HUES48 (cell line): ENCODE data around the gene INPP5A.

ENCODE experiments used
- H3K27ac ChIP-seq: one replicate; pipeline ENCODE4 v1.7.0; 2013; ENCODE audit warnings: low read depth, low read length, inconsistent platforms
- H3K27me3 ChIP-seq: 2 replicates; pipeline ENCODE4 v1.6.1; 2013; ENCODE audit warnings: mild to moderate bottlenecking, low read length; ENCODE audit not compliant: control insufficient read depth, insufficient read depth
- H3K36me3 ChIP-seq: 2 replicates; pipeline ENCODE4 v1.6.1; 2013; ENCODE audit warnings: low read length; ENCODE audit not compliant: control insufficient read depth, insufficient read depth
- H3K4me1 ChIP-seq: 2 replicates; pipeline ENCODE4 v1.6.1; 2013; ENCODE audit warnings: mild to moderate bottlenecking, low read length; ENCODE audit not compliant: control insufficient read depth, insufficient read depth
- H3K4me3 ChIP-seq: 2 replicates; pipeline ENCODE4 v1.5.1; 2013; ENCODE audit warnings: mild to moderate bottlenecking, low read depth, low read length
- H3K9ac ChIP-seq: 2 replicates; pipeline ENCODE4 v1.6.1; 2013; ENCODE audit warnings: mild to moderate bottlenecking, low read depth, low read length, moderate library complexity
- H3K9me3 ChIP-seq: 2 replicates; pipeline ENCODE4 v1.6.1; 2013; ENCODE audit warnings: low read length; ENCODE audit not compliant: control insufficient read depth, insufficient read depth

The INPP5A gene

DNA sequence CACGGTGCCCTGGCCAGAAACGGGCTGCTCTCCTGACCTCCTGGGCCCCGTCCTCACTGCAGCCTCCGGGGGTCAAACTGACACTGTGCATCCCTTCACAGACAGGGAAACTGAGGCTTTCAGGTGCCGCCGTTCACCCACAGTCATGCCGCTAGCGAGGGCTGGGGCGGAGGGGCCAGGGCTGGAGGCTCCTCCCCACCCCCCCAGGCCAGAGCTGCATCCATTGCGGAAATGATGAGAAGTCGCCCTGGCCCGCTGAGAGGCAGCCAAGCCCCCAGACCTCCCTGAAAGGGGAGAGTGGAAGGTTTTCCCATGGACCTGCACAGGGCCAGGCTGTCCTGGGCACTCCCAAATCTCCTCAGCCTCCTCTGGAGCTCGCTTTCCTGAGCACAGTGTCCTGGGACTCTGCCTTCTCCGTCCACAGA, 16.5 kb upstream of the INPP5A start:
- peaks cover 30% of the 10 kb centered on the region for H3K4me1 ChIP-seq
- no peaks in the 10 kb centered on the region for H3K36me3 ChIP-seq
- no peaks in the 10 kb centered on the region for H3K9me3 ChIP-seq
- H3K27me3 ChIP-seq, result peaks cover 22% of the 10 kb centered on the region
- H3K9ac ChIP-seq, result no peak overlapping the region
- H3K4me3 ChIP-seq, result no peak overlapping the region
- no peak overlapping the region for H3K27ac ChIP-seq

DNA sequence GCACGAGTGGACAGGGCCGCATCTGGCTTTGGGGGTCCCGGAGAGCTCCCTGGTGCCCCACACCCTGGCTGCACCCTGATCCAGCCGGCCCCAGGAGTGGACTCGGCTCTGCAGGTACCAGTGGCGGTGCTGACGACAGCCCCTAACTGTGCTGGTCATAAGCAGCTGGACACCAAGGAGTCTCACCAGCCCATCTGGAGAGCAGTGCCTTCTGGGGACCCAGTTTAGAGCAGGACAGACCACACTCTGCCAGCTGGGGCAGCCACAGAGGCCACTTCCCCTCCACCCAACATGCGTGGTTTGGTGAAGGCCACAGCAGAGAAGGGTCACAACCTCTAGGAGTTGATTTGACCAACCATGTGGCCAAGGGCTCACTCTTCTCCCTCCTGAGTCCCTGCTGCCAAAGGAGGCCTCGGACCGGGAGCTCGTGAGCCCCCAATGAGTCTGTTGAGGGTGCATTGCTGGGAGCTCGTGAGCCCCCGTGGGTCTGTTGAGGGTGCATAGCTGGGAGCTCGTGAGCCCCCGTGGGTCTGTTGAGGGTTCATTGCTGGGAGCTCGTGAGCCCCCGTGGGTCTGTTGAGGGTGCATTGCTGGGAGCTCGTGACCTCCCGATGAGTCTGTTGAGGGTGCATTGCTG, 16.0 kb upstream of the INPP5A start:
- Histone ChIP-seq H3K36me3 (no peaks in the 10 kb centered on the region), H3K4me1 (peaks cover 27% of the 10 kb centered on the region), H3K27ac (no peak overlapping the region), H3K4me3 (no peak overlapping the region), H3K27me3 (peaks cover 19% of the 10 kb centered on the region), H3K9ac (no peak overlapping the region), H3K9me3 (no peaks in the 10 kb centered on the region)

DNA sequence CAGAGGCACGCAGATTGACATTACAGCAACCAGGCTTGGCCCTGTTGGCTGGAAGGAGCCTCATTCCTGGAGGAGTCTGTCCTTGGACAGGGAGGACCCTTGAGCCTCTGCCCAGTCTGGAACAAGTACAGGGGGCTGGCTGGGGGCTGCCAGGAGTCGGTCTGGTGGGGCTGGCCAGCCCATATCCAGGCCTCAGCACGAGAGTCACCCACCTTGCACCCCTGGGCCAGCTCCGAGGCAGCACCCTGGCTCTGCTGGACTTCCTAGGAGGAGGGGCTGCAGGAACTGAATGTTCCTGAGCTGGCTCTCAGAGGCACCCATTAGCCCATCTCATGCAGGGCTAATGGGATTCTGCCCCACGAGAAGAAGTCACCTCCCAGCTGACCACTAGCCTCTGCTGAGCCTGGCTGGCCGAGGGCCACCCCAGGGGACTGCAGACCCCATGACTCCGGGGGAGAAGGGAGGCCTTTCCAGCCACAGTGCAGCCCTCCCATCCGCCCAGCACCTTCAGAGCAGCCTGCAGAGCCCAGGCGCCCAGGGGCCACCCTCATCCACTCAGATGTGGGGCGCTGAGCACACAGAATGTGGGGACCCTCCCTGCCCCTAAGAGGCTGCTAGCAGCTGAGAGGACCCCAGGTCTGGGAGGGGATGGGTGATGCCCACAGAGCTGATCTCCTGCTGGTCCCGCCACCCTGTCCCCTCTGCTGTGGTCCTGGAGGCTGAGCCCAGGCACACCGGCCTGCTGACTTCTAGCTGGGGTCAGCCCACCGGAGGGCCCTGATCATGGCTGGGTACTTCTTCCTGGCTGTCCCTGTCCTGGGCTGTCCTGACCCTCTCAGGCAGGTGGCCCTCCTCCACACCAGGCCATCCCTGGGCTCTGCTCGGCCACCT, 14.8 kb upstream of the INPP5A start:
- Histone ChIP-seq H3K4me3 (no peak overlapping the region), H3K36me3 (no peaks in the 10 kb centered on the region), H3K27ac (no peak overlapping the region), H3K27me3 (peaks cover 15% of the 10 kb centered on the region), H3K9ac (no peak overlapping the region), H3K9me3 (no peaks in the 10 kb centered on the region), H3K4me1 (peaks cover 16% of the 10 kb centered on the region)

DNA sequence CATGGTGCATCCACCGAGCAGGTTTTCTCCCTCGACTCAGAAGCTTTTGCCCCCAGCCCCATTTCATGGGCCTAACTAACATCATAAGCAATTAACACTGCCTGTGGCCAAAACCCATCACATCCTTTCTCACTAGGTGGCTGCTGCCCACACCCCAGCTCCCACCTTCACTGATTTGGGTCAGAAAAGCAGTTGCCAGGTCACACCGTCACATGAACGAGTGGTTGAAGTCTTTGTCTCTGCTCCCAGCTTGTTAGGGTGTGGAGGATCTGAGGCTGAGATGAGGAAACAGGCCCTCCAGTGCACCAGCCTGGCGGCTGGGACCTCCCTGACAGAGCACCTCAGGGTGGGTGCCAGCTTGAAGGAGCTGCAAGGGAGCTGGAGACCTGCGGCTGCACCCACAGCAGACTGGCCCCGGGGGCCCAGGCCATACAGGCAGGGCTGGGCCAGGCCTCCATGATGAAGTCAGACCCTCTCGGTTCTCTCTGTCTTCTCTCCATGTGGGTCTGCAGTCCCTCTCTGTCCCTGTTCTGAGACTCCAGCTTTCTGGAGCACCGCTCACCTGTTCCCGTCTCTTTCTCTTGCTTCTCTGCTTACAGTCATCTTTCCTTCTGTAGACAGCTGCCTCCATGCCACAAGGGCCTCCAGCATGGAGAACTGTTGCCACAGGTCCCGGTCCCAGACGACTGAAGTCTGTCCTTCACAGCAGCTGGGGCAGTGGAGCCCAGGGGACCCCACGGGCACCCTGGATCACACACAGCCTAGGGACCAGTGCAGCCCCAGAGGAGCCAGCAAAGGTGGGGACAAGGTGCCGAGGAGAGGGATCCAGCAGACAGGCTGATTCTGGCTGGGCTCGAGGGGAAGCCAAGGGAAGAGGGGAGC, 13.8 kb upstream of the INPP5A start:
- Histone ChIP-seq H3K4me3 (no peak overlapping the region), H3K27ac (no peak overlapping the region), H3K36me3 (no peaks in the 10 kb centered on the region), H3K27me3 (peaks cover 10% of the 10 kb centered on the region), H3K4me1 (peaks cover 8% of the 10 kb centered on the region), H3K9me3 (no peaks in the 10 kb centered on the region), H3K9ac (no peak overlapping the region)

DNA sequence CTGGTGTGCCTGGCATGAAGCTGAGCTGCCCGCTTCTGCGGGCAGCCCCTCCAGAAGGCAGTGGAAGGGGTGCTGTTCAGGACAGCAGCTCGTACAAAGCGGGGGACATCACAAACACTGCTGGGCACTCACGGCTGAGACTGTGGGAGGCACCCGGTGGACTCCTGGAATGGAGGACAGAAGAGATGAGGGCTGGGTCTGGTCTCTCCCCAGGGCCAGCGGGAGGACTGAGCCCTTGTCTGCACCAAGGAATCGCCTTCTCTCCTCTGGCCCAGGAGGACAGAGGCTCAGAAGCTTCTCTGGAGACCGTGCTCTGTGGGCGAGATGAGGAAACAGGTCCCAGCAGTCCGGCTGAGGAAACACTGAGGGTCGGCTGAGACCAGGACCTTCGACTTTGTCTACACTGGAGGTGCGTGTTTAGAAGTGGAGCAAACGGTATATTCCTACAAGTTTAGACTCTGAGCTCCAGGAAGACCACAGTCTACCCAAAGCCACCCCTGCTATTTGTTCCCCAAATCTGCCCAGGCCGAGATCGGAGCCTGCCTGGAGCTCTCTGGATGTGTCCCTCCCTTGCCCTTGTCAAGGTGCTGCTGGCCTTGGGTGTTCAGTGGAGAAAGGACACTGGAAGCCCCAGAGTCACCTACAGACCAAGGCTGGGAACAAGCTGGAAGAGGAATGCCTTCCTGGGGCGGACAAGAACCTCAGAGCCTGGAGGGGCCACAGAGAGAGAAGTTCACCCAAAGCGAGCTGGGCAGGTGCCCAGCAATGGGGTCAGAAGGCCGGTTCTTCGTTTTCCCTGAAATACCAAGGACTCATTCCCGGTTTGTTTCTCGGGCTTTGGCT, 12.9 kb upstream of the INPP5A start:
- H3K27ac ChIP-seq, result no peak overlapping the region
- no peak overlapping the region for H3K9ac ChIP-seq
- no peaks in the 10 kb centered on the region for H3K9me3 ChIP-seq
- H3K27me3 ChIP-seq, result peaks cover 1% of the 10 kb centered on the region
- no peak overlapping the region for H3K4me3 ChIP-seq
- H3K4me1 ChIP-seq, result no peaks in the 10 kb centered on the region
- H3K36me3 ChIP-seq, result no peaks in the 10 kb centered on the region

DNA sequence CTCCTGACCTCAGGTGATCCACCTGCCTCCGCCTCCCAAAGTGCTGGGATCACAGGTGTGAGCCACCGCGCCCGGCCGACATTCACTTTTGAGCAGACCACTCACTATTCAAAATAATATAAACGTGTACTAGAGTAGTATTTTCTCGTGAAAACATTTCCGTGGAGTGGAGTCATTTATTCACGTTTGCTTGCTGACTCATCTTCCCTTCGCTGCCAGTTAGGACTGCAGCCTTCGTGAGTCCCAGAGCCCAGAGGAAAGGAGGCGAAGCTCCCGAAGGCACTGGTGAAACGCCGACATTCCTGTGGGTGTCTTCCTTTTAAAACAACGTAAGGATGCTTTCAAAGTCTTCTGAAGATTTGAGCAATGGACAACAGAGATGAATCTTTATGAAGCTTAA, 10.9 kb upstream of the INPP5A start:
- no peaks in the 10 kb centered on the region; the same call in none of the 2 replicates for H3K27me3 ChIP-seq
- no peak overlapping the region for H3K9ac ChIP-seq
- no peaks in the 10 kb centered on the region for H3K36me3 ChIP-seq
- H3K4me3 ChIP-seq, result no peak overlapping the region
- H3K27ac ChIP-seq, result no peak overlapping the region
- H3K9me3 ChIP-seq, result peaks cover 2% of the 10 kb centered on the region; the same call in 1 of the 2 replicates
- no peaks in the 10 kb centered on the region for H3K4me1 ChIP-seq

DNA sequence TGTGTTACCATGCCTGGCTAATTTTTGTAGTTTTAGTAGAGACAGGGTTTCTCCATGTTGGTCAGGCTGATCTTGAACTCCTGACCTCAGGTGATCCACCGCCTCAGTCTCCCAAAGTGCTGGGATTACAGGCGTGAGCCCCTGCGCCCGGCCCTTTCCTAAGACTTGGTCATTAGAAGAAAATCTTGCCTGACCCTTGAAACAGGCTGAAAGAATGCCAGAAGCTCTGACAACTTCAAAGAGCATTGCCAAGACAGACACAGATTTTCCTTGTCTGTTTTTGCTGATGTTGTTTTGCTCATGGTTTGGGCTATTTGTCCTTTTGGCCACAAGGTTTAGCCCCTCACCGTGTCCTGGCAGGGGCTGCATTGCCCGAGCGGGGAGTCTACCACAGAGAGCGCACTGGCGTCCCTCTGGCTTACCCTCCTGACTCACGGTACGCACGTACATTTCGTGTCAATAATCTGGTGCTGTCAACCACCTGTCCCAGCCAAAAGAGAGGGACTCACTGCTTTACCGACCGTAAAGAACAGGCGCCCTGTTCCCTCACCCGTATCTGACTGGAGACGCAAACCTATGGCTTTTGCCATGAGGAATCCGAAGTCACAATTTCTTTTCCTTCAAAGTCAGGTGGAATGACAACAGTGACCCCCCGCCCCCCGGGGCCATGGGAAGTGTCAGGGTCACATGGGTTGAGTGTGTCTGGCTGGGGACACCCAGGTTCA, 10.1 kb upstream of the INPP5A start:
- peaks cover 3% of the 10 kb centered on the region for H3K27me3 ChIP-seq
- no peak overlapping the region for H3K27ac ChIP-seq
- H3K4me3 ChIP-seq, result no peak overlapping the region
- H3K4me1 ChIP-seq, result no peaks in the 10 kb centered on the region
- H3K9ac ChIP-seq, result no peak overlapping the region
- no peaks in the 10 kb centered on the region for H3K36me3 ChIP-seq
- peaks cover 2% of the 10 kb centered on the region; the same call in 1 of the 2 replicates for H3K9me3 ChIP-seq

DNA sequence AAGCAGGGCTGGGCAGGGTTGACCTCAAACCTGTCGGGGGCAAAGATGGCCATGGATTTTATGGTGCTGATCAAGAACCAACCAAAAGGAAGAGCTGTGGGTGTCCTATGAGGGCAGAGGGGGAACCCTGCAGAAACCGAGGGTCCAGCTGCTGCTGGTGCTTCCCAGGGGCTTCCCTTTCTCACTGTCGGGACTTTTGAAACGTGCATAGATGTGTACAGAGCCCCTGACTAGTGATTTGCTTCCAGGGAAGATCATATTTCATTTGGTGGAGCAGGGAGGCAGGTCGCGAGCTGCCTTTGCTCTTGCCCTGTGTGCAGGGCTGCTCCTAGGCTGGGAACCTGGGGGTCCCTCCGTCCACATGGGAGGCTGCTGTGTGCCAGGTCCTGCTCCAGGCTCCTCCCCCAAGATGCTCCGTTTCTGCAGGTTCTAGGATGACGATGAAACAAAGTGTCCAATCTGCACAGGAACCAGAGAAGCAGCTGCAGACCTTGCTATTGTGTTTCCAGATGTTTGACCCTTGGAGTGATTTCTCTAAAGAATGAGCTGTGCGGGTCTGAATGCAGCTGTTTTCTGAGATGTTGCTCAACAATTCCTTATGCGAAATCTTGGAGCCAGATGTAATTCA, 9.4 kb upstream of the INPP5A start:
- Histone ChIP-seq H3K9me3 (peaks cover 2% of the 10 kb centered on the region; the same call in 1 of the 2 replicates), H3K4me3 (no peak overlapping the region), H3K9ac (no peak overlapping the region), H3K27me3 (peaks cover 3% of the 10 kb centered on the region), H3K36me3 (no peaks in the 10 kb centered on the region), H3K4me1 (no peaks in the 10 kb centered on the region), H3K27ac (no peak overlapping the region)

DNA sequence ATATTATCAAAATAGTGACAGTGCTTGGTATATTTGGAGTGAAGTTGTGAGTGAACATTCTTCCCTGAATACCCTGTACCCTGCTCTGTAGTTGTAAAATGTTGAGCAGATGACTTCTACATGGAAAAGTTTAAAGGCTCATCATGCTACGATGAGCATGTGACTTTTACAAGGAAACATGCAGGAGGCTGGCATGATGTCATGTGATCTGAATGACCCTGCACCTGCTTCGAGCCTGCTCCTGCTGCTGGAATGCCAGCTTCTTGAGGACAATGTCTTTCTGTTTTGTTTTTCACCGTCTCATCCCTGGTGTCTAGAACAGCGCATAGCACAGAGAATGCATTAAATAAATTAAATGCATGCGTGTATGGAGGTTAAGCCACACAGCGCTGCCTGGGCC, 5.4 kb upstream of the INPP5A start:
- Histone ChIP-seq H3K4me3 (no peak overlapping the region), H3K27ac (no peak overlapping the region), H3K27me3 (peaks cover 12% of the 10 kb centered on the region), H3K4me1 (peaks cover 7% of the 10 kb centered on the region; the same call in 1 of the 2 replicates), H3K36me3 (no peaks in the 10 kb centered on the region), H3K9ac (no peak overlapping the region), H3K9me3 (peaks cover 2% of the 10 kb centered on the region; the same call in 1 of the 2 replicates)
